GM12864 (cell line): ENCODE results near the gene NRTN.

Experiments
- DNase-seq: peaks from one replicate; pipeline ENCODE4 v3.0.0-alpha.2; 2011; ENCODE audit warnings: low read depth
- H3K4me3 ChIP-seq: 2 replicates; pipeline ENCODE4 v1.5.1; 2011; ENCODE audit warnings: mild to moderate bottlenecking, low read depth, low read length, control low read depth
- CTCF ChIP-seq: IDR thresholded peaks from 2 replicates; pipeline ENCODE4 v1.5.1; 2011; ENCODE audit warnings: low read depth, mild to moderate bottlenecking, moderate library complexity, low read length, control low read depth, inconsistent platforms; ENCODE audit errors: missing control alignments

NRTN gene

GRCh38 chr19:5785423-5785822 is 19.4 kb upstream of the NRTN start:
- H3K4me3 ChIP-seq, result no peak overlapping the region
- no peak for TF ChIP-seq CTCF
- DNase-seq, result no peak

- no peak for DNase-seq
- no peak overlapping the region for H3K4me3 ChIP-seq
- TF ChIP-seq CTCF, result no peak
Measured at GRCh38 chr19:5786593-5787408, 18.1 kb upstream of the NRTN start.

GRCh38 chr19:5787409-5788182 is 17.3 kb upstream of the NRTN start:
- H3K4me3 ChIP-seq, result no peak overlapping the region
- TF ChIP-seq CTCF, result no peak
- DNase-seq, result no peak

GRCh38 chr19:5788422-5788821 is 16.4 kb upstream of the NRTN start:
- H3K4me3 ChIP-seq, result no peak overlapping the region
- no peak for TF ChIP-seq CTCF
- DNase-seq, result no peak

- DNase-seq, result no peak
- H3K4me3 ChIP-seq, result no peak overlapping the region
- TF ChIP-seq CTCF, result no peak
Measured at GRCh38 chr19:5789351-5789761, 15.5 kb upstream of the NRTN start.

- TF ChIP-seq CTCF, result no peak
Measured at GRCh38 chr19:5789886-5790558, 14.8 kb upstream of the NRTN start.

More at GRCh38 chr19:5789886-5790558, 14.8 kb upstream of the NRTN start:
- DNase-seq, result no peak
- peak overlapping the region; percentile 85 for H3K4me3 ChIP-seq
